Immature natural killer cell (primary cell): ENCODE data around the gene MST1. TPM values are rescaled to one million over a fixed set of nuclear protein-coding genes. Genes with fewer than 3 reads are reported as not detected.

Source experiments
- DNase-seq, 3 donors: peaks; one replicate each; pipeline ENCODE4 v3.0.0; 2022; ENCODE audit warnings: mixed read lengths in 1 of 3
- H3K27ac Mint-ChIP-seq, 6 donors: one replicate each; pipeline ENCODE4 v1.8.0; 2020; ENCODE audit warnings: mixed read lengths in 6 of 6, mild to moderate bottlenecking in 5 of 6, inconsistent platforms in 4 of 6, moderate library complexity in 3 of 6
- H3K27me3 Mint-ChIP-seq, 3 donors: one replicate each; pipeline ENCODE4 v1.8.0; 2020 to 2021; ENCODE audit warnings: low read depth in 3 of 3, mild to moderate bottlenecking in 3 of 3, mixed read lengths in 3 of 3, moderate library complexity in 3 of 3, inconsistent platforms in 1 of 3
- H3K36me3 Mint-ChIP-seq, 3 donors: one replicate each; pipeline ENCODE4 v1.8.0; 2020; ENCODE audit warnings: mixed read lengths in 3 of 3, inconsistent platforms in 2 of 3, mild to moderate bottlenecking in 2 of 3
- H3K4me1 Mint-ChIP-seq, 2 donors: one replicate each; pipeline ENCODE4 v1.8.0; 2020; ENCODE audit warnings: inconsistent platforms in 2 of 2, mild to moderate bottlenecking in 2 of 2, mixed read lengths in 2 of 2, moderate library complexity in 1 of 2
- H3K4me3 Mint-ChIP-seq, 5 donors: one replicate each; pipeline ENCODE4 v1.8.0; 2020; ENCODE audit warnings: mild to moderate bottlenecking in 5 of 5, mixed read lengths in 5 of 5, inconsistent platforms in 3 of 5, moderate library complexity in 3 of 5
- H3K9me3 Mint-ChIP-seq, 6 donors: one replicate each; pipeline ENCODE4 v1.8.0; 2020; ENCODE audit warnings: mild to moderate bottlenecking in 6 of 6, mixed read lengths in 6 of 6, inconsistent platforms in 4 of 6, moderate library complexity in 3 of 6
- polyA plus RNA-seq, 3 donors: library from polyadenylated mRNA; unstranded; fragments of 300-500 nt; fragmentation: Illumina TruSeq; gene quantifications; one replicate each; pipeline ENCODE4 v1.2.3, GENCODE V29; 2021

MST1 gene
- polyA plus RNA-seq, 3 donors from 2014 or later: 0.19 to 1.3 TPM; not detected in 1

DNA sequence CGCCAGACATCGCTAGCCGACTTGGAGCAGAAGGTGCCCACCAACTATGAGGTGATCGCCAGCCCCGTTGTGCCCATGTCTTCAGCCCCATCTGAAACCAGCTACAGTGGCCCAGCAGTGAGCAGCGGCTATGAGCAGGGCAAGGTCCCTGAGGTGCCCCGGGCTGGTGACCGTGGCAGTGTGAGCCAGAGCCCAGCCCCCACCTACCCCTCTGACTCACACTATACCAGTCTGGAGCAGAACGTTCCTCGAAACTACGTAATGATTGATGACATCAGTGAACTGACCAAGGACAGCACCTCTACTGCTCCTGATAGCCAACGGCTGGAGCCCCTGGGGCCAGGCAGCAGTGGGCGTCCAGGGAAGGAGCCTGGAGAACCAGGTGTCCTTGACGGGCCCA lies 28.0 kb downstream of the MST1 start:
- Mint-ChIP-seq H3K4me1 (no peaks in the 10 kb centered on the region), H3K27ac (no peak overlapping the region), H3K27me3 (peaks cover 0 to 3% (median 2%) of the 10 kb centered on the region in 3 donors), H3K9me3 (no peaks in the 10 kb centered on the region), H3K4me3 (no peak overlapping the region), H3K36me3 (no peaks in the 10 kb centered on the region)
- DNase-seq: no peak

DNA sequence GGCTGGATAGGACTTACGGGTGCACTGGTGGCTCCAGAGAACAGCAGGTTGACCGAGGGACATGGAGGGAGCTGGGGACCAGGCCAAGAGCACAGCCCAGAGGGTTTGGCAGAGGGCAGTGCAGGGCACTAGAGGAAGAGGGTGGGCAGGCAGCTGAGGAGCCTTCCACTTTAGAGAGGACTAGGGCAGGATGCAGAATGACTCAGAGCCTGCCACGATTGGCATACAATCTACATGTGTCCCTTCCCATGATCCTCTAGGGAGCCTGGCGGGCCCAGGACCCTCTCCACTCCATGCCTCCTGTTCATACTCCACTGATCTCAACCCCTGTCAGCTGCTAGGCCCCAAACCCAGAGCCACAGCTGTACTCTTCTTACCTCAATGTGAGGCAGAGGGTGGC lies 29.5 kb downstream of the MST1 start:
- no peaks in the 10 kb centered on the region for H3K9me3 Mint-ChIP-seq
- no peak overlapping the region for H3K4me3 Mint-ChIP-seq

DNA sequence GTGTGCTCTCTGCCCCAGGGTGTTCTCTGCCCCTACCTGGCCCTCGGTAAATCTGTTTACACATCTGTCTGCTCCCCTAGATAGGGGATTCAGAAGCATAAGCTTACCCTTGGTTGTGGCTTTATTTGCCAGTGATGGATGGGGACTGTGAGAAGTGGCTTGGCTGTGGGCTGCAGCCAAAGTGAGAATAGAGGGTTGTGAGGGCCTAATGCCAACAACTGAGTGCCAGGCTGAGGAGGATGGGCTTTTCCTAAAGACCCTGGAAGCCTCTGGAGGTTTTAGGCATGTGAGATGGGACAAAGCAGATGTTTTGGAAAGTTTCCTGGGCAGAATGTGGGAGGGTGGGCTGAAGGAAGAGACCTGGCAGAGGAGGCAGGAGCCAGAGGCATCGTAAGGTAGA lies 30.6 kb downstream of the MST1 start:
- no peaks in the 10 kb centered on the region for H3K36me3 Mint-ChIP-seq
- DNase-seq: no peak
- H3K4me1 Mint-ChIP-seq: no peaks in the 10 kb centered on the region
- H3K9me3 Mint-ChIP-seq: no peaks in the 10 kb centered on the region
- no peak overlapping the region for H3K4me3 Mint-ChIP-seq
- no peak overlapping the region for H3K27ac Mint-ChIP-seq
- peaks cover 0 to 3% (median 2%) of the 10 kb centered on the region in 3 donors for H3K27me3 Mint-ChIP-seq

More for the DNA sequence above, 29.5 kb downstream of the MST1 start:
- peaks cover 0 to 3% (median 2%) of the 10 kb centered on the region in 3 donors for H3K27me3 Mint-ChIP-seq
- no peak for DNase-seq
- no peak overlapping the region for H3K27ac Mint-ChIP-seq
- H3K36me3 Mint-ChIP-seq: no peaks in the 10 kb centered on the region
- no peaks in the 10 kb centered on the region for H3K4me1 Mint-ChIP-seq

DNA sequence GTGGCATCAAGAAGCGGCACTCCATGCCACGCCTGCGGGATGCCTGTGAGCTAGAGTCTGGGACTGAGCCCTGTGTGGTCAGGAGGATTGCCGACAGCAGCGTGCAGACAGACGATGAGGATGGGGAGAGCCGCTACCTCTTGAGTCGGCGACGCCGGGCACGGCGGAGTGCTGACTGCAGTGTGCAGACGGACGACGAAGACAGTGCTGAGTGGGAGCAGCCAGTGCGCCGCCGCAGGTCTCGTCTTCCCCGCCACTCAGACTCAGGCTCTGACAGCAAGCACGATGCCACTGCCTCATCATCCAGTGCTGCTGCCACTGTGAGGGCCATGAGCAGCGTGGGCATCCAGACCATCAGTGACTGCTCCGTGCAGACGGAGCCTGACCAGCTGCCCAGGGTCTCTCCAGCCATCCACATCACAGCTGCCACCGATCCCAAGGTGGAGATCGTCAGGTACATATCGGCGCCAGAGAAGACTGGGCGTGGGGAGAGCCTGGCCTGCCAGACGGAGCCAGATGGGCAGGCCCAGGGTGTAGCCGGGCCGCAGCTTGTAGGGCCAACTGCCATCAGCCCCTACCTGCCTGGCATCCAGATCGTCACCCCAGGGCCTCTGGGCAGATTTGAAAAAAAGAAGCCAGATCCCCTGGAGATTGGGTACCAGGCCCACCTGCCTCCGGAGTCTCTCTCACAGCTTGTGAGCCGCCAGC lies 31.9 kb downstream of the MST1 start:
- no peak for DNase-seq
- H3K4me3 Mint-ChIP-seq: no peak overlapping the region
- no peaks in the 10 kb centered on the region for H3K36me3 Mint-ChIP-seq
- H3K27ac Mint-ChIP-seq: no peak overlapping the region
- H3K4me1 Mint-ChIP-seq: no peaks in the 10 kb centered on the region
- H3K9me3 Mint-ChIP-seq: no peaks in the 10 kb centered on the region
- H3K27me3 Mint-ChIP-seq: peaks cover 0 to 3% (median 2%) of the 10 kb centered on the region in 3 donors

DNA sequence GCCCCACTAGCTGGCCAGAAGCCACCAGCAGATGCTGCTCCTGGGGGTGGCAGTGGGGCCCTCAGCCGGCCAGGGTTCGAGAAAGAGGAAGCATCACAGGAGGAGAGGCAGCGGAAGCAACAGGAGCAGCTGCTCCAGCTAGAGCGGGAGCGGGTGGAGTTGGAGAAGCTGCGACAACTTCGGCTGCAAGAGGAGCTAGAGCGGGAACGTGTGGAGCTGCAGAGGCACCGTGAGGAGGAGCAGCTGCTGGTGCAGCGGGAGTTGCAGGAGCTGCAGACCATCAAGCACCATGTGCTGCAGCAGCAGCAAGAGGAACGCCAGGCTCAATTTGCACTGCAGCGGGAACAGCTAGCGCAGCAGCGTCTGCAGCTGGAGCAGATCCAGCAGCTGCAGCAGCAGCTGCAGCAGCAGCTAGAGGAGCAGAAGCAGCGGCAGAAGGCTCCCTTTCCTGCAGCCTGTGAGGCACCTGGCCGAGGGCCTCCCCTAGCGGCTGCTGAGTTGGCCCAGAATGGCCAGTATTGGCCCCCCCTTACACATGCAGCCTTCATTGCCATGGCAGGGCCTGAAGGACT lies 32.6 kb downstream of the MST1 start:
- Mint-ChIP-seq H3K27ac (no peak overlapping the region), H3K9me3 (no peaks in the 10 kb centered on the region)

DNA sequence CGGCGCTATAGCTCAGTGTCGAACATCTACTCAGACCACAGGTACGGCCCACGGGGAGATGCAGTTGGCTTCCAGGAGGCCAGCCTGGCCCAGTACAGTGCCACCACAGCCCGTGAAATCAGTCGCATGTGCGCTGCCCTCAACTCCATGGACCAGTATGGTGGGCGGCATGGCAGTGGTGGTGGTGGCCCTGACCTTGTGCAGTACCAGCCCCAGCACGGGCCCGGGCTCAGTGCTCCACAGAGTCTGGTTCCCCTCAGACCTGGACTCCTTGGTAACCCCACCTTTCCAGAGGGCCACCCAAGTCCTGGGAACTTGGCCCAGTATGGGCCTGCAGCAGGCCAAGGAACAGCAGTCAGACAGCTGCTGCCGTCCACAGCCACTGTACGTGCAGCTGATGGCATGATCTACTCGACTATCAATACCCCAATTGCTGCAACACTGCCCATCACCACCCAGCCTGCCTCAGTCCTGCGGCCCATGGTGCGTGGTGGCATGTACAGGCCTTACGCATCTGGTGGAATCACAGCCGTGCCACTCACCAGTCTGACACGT lies 33.5 kb downstream of the MST1 start:
- Mint-ChIP-seq H3K9me3 (no peaks in the 10 kb centered on the region), H3K4me1 (no peaks in the 10 kb centered on the region), H3K27me3 (peaks cover 0 to 3% (median 2%) of the 10 kb centered on the region in 3 donors), H3K4me3 (no peak overlapping the region), H3K36me3 (no peaks in the 10 kb centered on the region), H3K27ac (no peak overlapping the region)
- DNase-seq: no peak

More for the DNA sequence above, 32.6 kb downstream of the MST1 start:
- DNase-seq: no peak
- Mint-ChIP-seq H3K4me1 (no peaks in the 10 kb centered on the region), H3K4me3 (no peak overlapping the region), H3K36me3 (no peaks in the 10 kb centered on the region), H3K27me3 (peaks cover 0 to 3% (median 2%) of the 10 kb centered on the region in 3 donors)

DNA sequence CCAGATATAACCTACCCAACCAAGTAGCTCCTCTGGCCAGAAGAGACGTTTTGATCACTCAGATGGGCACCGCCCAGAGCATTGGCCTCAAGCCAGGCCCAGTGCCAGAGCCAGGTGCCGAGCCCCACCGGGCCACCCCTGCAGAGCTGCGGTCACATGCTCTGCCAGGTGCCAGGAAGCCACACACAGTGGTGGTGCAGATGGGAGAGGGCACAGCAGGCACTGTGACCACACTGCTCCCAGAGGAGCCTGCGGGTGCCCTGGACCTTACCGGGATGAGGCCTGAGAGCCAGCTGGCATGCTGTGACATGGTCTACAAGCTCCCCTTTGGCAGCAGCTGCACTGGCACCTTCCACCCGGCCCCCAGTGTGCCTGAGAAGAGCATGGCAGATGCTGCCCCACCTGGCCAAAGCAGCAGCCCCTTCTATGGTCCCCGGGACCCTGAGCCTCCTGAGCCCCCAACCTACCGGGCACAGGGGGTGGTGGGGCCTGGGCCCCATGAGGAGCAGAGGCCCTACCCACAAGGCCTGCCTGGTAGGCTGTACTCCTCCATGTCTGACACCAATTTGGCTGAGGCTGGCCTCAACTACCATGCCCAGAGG lies 34.2 kb downstream of the MST1 start:
- Mint-ChIP-seq H3K27me3 (peaks cover 0 to 3% (median 2%) of the 10 kb centered on the region in 3 donors), H3K9me3 (no peaks in the 10 kb centered on the region), H3K36me3 (no peaks in the 10 kb centered on the region), H3K27ac (no peak overlapping the region), H3K4me3 (no peak overlapping the region), H3K4me1 (no peaks in the 10 kb centered on the region)
- no peak for DNase-seq

DNA sequence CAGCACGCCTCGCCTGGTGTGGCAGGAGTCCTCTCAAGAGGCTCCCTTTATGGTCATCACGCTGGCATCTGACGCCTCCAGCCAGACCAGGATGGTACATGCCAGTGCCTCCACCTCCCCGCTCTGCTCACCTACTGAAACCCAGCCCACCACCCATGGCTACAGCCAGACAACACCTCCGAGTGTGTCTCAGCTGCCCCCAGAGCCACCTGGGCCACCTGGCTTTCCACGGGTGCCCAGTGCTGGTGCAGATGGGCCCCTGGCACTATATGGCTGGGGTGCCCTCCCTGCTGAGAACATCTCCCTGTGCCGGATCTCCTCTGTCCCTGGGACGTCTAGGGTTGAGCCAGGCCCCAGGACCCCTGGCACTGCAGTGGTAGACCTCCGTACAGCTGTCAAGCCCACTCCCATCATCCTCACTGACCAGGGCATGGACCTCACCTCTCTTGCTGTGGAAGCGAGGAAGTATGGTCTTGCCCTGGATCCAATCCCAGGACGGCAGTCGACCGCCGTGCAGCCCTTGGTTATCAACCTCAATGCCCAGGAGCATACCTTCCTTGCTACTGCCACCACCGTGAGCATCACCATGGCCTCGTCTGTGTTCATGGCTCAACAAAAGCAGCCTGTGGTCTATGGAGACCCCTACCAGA lies 35.0 kb downstream of the MST1 start:
- Mint-ChIP-seq H3K27ac (no peak overlapping the region), H3K9me3 (no peaks in the 10 kb centered on the region), H3K27me3 (no peaks in the 10 kb centered on the region), H3K4me1 (no peaks in the 10 kb centered on the region), H3K36me3 (no peaks in the 10 kb centered on the region), H3K4me3 (no peak overlapping the region)
- DNase-seq: no peak

DNA sequence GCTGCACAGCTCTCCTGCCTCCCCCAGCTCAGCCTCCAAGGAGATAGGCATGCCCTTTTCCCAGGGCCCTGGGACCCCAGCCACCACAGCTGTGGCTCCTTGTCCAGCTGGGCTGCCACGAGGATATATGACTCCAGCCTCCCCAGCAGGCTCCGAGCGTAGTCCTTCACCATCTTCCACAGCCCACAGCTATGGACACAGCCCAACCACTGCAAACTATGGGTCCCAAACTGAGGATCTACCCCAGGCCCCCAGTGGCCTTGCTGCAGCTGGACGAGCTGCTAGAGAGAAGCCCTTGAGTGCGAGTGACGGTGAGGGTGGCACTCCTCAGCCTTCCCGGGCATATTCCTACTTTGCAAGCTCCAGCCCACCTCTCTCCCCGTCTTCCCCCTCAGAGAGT lies 35.7 kb downstream of the MST1 start:
- Mint-ChIP-seq H3K36me3 (no peaks in the 10 kb centered on the region), H3K4me3 (no peak overlapping the region), H3K9me3 (no peaks in the 10 kb centered on the region), H3K27me3 (no peaks in the 10 kb centered on the region), H3K4me1 (no peaks in the 10 kb centered on the region), H3K27ac (no peak overlapping the region)
- DNase-seq: no peak

DNA sequence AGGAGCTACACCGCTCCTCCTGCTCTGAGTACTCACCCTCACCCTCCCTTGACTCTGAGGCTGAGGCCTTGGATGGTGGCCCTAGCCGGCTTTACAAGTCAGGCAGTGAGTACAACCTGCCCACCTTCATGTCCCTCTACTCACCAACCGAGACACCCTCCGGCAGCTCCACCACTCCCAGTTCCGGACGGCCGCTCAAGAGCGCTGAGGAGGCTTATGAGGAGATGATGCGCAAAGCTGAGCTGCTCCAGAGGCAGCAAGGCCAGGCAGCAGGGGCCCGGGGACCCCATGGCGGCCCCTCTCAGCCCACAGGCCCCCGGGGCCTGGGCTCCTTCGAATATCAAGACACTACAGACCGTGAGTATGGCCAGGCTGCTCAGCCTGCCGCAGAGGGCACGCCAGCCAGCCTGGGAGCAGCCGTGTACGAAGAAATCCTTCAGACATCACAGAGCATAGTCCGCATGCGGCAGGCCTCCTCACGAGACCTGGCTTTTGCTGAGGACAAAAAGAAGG lies 36.3 kb downstream of the MST1 start:
- Mint-ChIP-seq H3K4me3 (no peak overlapping the region), H3K9me3 (no peaks in the 10 kb centered on the region), H3K27ac (no peak overlapping the region), H3K27me3 (no peaks in the 10 kb centered on the region), H3K4me1 (no peaks in the 10 kb centered on the region), H3K36me3 (no peaks in the 10 kb centered on the region)
- no peak for DNase-seq

DNA sequence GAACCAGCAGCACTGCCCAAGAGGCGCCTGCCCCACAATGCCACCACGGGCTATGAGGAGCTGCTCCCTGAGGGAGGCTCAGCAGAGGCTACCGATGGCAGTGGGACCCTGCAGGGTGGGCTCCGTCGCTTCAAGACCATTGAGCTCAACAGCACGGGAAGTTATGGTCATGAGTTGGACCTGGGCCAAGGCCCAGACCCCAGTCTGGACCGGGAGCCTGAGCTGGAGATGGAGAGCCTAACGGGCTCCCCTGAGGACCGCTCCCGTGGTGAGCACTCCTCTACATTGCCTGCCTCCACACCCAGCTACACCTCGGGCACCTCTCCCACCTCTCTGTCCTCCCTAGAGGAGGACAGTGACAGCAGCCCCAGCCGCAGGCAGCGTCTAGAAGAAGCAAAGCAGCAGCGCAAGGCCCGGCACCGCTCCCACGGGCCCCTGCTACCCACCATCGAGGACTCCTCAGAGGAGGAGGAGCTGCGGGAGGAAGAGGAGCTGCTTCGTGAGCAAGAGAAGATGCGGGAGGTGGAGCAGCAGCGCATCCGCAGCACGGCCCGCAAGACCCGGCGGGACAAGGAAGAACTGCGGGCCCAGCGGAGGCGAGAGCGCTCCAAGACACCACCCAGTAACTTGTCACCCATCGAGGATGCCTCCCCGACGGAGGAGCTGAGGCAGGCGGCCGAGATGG lies 36.9 kb downstream of the MST1 start:
- H3K4me3 Mint-ChIP-seq: no peak overlapping the region

DNA sequence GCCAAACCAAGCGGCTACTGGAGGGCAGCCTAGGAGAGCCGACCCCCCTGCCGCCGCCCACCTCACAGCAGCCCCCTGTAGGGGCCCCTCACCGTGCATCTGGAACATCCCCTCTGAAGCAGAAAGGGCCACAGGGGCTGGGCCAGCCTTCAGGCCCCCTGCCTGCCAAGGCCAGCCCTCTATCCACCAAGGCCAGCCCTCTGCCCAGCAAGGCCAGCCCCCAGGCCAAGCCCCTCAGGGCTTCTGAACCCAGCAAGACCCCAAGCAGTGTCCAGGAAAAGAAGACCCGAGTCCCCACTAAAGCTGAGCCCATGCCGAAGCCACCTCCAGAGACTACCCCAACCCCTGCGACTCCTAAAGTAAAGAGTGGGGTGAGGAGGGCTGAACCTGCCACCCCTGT lies 38.6 kb downstream of the MST1 start:
- Mint-ChIP-seq H3K36me3 (no peaks in the 10 kb centered on the region), H3K27ac (no peak overlapping the region), H3K9me3 (no peaks in the 10 kb centered on the region), H3K4me1 (no peaks in the 10 kb centered on the region), H3K4me3 (no peak overlapping the region), H3K27me3 (no peaks in the 10 kb centered on the region)
- no peak for DNase-seq

More for the DNA sequence above, 36.9 kb downstream of the MST1 start:
- Mint-ChIP-seq H3K27me3 (no peaks in the 10 kb centered on the region), H3K27ac (no peak overlapping the region), H3K9me3 (no peaks in the 10 kb centered on the region), H3K4me1 (no peaks in the 10 kb centered on the region), H3K36me3 (no peaks in the 10 kb centered on the region)
- no peak for DNase-seq

DNA sequence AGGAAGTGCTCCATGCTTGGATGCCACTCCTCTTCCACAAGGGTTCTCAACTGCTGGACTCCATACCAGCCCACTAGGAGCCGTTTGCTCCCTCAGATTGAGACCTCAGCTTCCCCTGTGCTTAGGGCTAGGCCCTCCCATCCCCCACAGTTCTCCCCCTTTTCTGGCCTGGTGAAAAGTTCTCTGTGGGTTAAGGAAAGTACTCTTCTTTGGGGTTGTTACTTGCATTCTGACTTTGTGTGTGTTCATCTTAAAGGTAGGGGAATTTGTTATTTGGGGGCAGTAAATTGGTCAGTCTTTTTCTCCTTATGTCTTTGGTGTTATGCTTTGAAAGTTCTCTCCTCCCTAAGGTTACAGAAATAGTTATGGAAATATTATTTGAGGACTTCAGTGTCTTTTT lies 39.1 kb downstream of the MST1 start:
- Mint-ChIP-seq H3K36me3 (no peaks in the 10 kb centered on the region), H3K4me3 (no peak overlapping the region), H3K27ac (no peak overlapping the region), H3K9me3 (no peaks in the 10 kb centered on the region), H3K4me1 (no peaks in the 10 kb centered on the region), H3K27me3 (no peaks in the 10 kb centered on the region)
- DNase-seq: no peak
